Upper lobe of right lung (tissue), 1 donor: ENCODE data around the gene AMACR. TPM values are rescaled to one million over a fixed set of nuclear protein-coding genes. Genes with fewer than 3 reads are reported as not detected.

Experiments used
- ATAC-seq: fragments of 200-7000 bp; cut with Tn5 transposase; one replicate; pipeline ENCODE4 v1.9.1; 2020; ENCODE audit warnings: mild to moderate bottlenecking, moderate library complexity
- DNase-seq: peaks from one replicate; pipeline ENCODE4 v3.0.0-alpha.2; 2020
- H3K27ac ChIP-seq: fragments of 200-600 bp; one replicate; pipeline ENCODE4 v1.8.0; 2022
- H3K27me3 ChIP-seq: fragments of 200-600 bp; one replicate; pipeline ENCODE4 v1.8.0; 2022; ENCODE audit warnings: mild to moderate bottlenecking
- H3K36me3 ChIP-seq: fragments of 200-600 bp; one replicate; pipeline ENCODE4 v1.8.0; 2022
- H3K4me1 ChIP-seq: fragments of 200-600 bp; one replicate; pipeline ENCODE4 v1.8.0; 2022
- H3K4me3 ChIP-seq: fragments of 200-600 bp; one replicate; pipeline ENCODE4 v1.8.0; 2022; ENCODE audit warnings: mild to moderate bottlenecking
- H3K9me3 ChIP-seq: fragments of 200-600 bp; one replicate; pipeline ENCODE4 v1.8.0; 2022
- CTCF ChIP-seq: fragments of 200-600 bp; IDR thresholded peaks from one replicate; pipeline ENCODE4 v1.8.0; 2022; ENCODE audit warnings: antibody characterized with exemption
- intact Hi-C: fragments of 100-400 bp; cut with DNase I; formaldehyde crosslinking; loops from one replicate; pipeline ENCODE4 v1.11.0; 2022
- total RNA-seq: library from RNA; stranded (reverse); fragmentation: NEBNext Ultra II Directional; extraction: Animal tissue kit (Norgen Biotek cat#: 25700); gene quantifications from one replicate; pipeline ENCODE4 v1.2.1, GENCODE V29; 2021
- donor health status: DM: no; HTN: yes; CAD: no; lungs with severe emphysema.

AMACR gene
- total RNA-seq, 1 donor from 2014 or later, result 9.1 TPM

GRCh38 chr5:34017254-34017653 is 9.4 kb upstream of the AMACR start:
- H3K36me3 ChIP-seq, result no peaks in the 10 kb centered on the region
- H3K9me3 ChIP-seq, result no peaks in the 10 kb centered on the region
- H3K4me3 ChIP-seq, result no peak overlapping the region
- no peaks in the 10 kb centered on the region for H3K4me1 ChIP-seq
- no peak overlapping the region for H3K27ac ChIP-seq
- no peaks in the 10 kb centered on the region for H3K27me3 ChIP-seq
- no peak for ATAC-seq
- intact Hi-C loops, result no loop called here
- TF ChIP-seq CTCF, result no peak
- no peak for DNase-seq

GRCh38 chr5:34016750-34017149 is 8.9 kb upstream of the AMACR start:
- ATAC-seq (no peak), DNase-seq (no peak)
- Histone ChIP-seq H3K4me1 (no peaks in the 10 kb centered on the region), H3K36me3 (no peaks in the 10 kb centered on the region), H3K27ac (no peak overlapping the region), H3K27me3 (no peaks in the 10 kb centered on the region), H3K4me3 (no peak overlapping the region), H3K9me3 (no peaks in the 10 kb centered on the region)
- TF ChIP-seq CTCF, result no peak
- intact Hi-C loops, result no loop called here

- Histone ChIP-seq H3K36me3 (no peaks in the 10 kb centered on the region), H3K4me1 (no peaks in the 10 kb centered on the region), H3K27ac (no peak overlapping the region), H3K27me3 (no peaks in the 10 kb centered on the region), H3K4me3 (no peak overlapping the region), H3K9me3 (no peaks in the 10 kb centered on the region)
- no peak for TF ChIP-seq CTCF
- intact Hi-C loops, result no loop called here
- ATAC-seq (no peak), DNase-seq (no peak)
Measured at GRCh38 chr5:34016222-34016621, 8.4 kb upstream of the AMACR start.

GRCh38 chr5:34015120-34015822 is 7.4 kb upstream of the AMACR start:
- Histone ChIP-seq H3K27me3 (no peaks in the 10 kb centered on the region), H3K36me3 (no peaks in the 10 kb centered on the region), H3K4me1 (no peaks in the 10 kb centered on the region), H3K9me3 (no peaks in the 10 kb centered on the region), H3K4me3 (no peak overlapping the region), H3K27ac (no peak overlapping the region)
- DNase-seq (no peak), ATAC-seq (no peak)
- no peak for TF ChIP-seq CTCF
- intact Hi-C loops, result no loop called here

- TF ChIP-seq CTCF, result no peak
- intact Hi-C loops, result no loop called here
- ATAC-seq, result no peak
Measured at GRCh38 chr5:34014626-34015025, 6.8 kb upstream of the AMACR start.

GRCh38 chr5:34013547-34013946 is 5.7 kb upstream of the AMACR start:
- Histone ChIP-seq H3K4me3 (no peak overlapping the region), H3K4me1 (peaks cover 7% of the 10 kb centered on the region), H3K27ac (no peak overlapping the region), H3K27me3 (no peaks in the 10 kb centered on the region), H3K9me3 (no peaks in the 10 kb centered on the region), H3K36me3 (no peaks in the 10 kb centered on the region)
- ATAC-seq (no peak), DNase-seq (no peak)
- intact Hi-C loops, result no loop called here
- TF ChIP-seq CTCF, result no peak

More at GRCh38 chr5:34014626-34015025, 6.8 kb upstream of the AMACR start:
- Histone ChIP-seq H3K9me3 (no peaks in the 10 kb centered on the region), H3K36me3 (no peaks in the 10 kb centered on the region), H3K27me3 (no peaks in the 10 kb centered on the region), H3K27ac (no peak overlapping the region), H3K4me1 (no peaks in the 10 kb centered on the region), H3K4me3 (no peak overlapping the region)
- DNase-seq, result no peak
